ENCODE results near the gene CCP110.

The CCP110 gene

GRCh38 chr16:19517424-19518089, 6.2 kb upstream of the CCP110 start:
- no peaks in the 10 kb centered on the region for H3K27me3 ChIP-seq (ENCODE audit: insufficient read depth, low read length, poor library complexity)
- H3K9me3 ChIP-seq (ENCODE audit: insufficient read depth, low read length, severe bottlenecking): no peaks in the 10 kb centered on the region
- H3K79me2 ChIP-seq (ENCODE audit: insufficient read depth, low read length): peaks cover 46% of the 10 kb centered on the region
- no peak overlapping the region for H3K27ac ChIP-seq (ENCODE audit: low read length)
- no peak overlapping the region for H2AFZ ChIP-seq (ENCODE audit: low read depth, low read length)
- no peak overlapping the region for H3K4me3 ChIP-seq (ENCODE audit: low read depth in 1 of 2, low read length in 2 of 2)
- H3K9ac ChIP-seq (ENCODE audit: low read depth, low read length): no peak overlapping the region
- ATAC-seq (ENCODE audit: insufficient read depth, low read depth) (no peak), DNase-seq (no peak)
- no peaks in the 10 kb centered on the region for H4K20me1 ChIP-seq (ENCODE audit: insufficient read depth, low read length)
- H3K4me2 ChIP-seq (ENCODE audit: insufficient read depth, low read length): peak overlapping the region; percentile 30; the same call in 1 of the 2 replicates
- TF ChIP-seq CTCF (IDR thresholded peaks at IDR 0.05; ENCODE audit: borderline replicate concordance, extremely low read depth, low read length, poor library complexity, severe bottlenecking) (no peak), EZH2 (IDR thresholded peaks at IDR 0.05; ENCODE audit: borderline replicate concordance, low read depth, low read length, severe bottlenecking) (no peak)
- peaks cover 49% of the 10 kb centered on the region for H3K36me3 ChIP-seq (ENCODE audit: insufficient read depth, low read length)
- peaks cover 40% of the 10 kb centered on the region for H3K4me1 ChIP-seq (ENCODE audit: insufficient read depth, low read length)

GRCh38 chr16:19518388-19518787, 5.4 kb upstream of the CCP110 start:
- H3K79me2 ChIP-seq (ENCODE audit: insufficient read depth, low read length): peaks cover 46% of the 10 kb centered on the region
- peak overlapping the region; percentile 32; the same call in 1 of the 2 replicates for H3K4me2 ChIP-seq (ENCODE audit: insufficient read depth, low read length)

GRCh38 chr16:19520861-19521331, 2.8 kb upstream of the CCP110 start:
- Histone ChIP-seq H3K36me3 (ENCODE audit: insufficient read depth, low read length) (peaks cover 26% of the 10 kb centered on the region), H3K4me3 (ENCODE audit: low read depth in 1 of 2, low read length in 2 of 2) (peak overlapping the region; percentile 43 to 69), H3K9ac (ENCODE audit: low read depth, low read length) (peak overlapping the region; percentile 78), H3K4me1 (ENCODE audit: insufficient read depth, low read length) (peaks cover 64% of the 10 kb centered on the region), H3K79me2 (ENCODE audit: insufficient read depth, low read length) (peaks cover 67% of the 10 kb centered on the region), H3K9me3 (ENCODE audit: insufficient read depth, low read length, severe bottlenecking) (no peaks in the 10 kb centered on the region), H3K27me3 (ENCODE audit: insufficient read depth, low read length, poor library complexity) (no peaks in the 10 kb centered on the region), H3K27ac (ENCODE audit: low read length) (peak overlapping the region; percentile 63), H4K20me1 (ENCODE audit: insufficient read depth, low read length) (no peaks in the 10 kb centered on the region), H2AFZ (ENCODE audit: low read depth, low read length) (peak overlapping the region; percentile 82), H3K4me2 (ENCODE audit: insufficient read depth, low read length) (peak overlapping the region; percentile 93)
- no peak for TF ChIP-seq EZH2 (IDR thresholded peaks at IDR 0.05; ENCODE audit: borderline replicate concordance, low read depth, low read length, severe bottlenecking)
- no peak for TF ChIP-seq CTCF (IDR thresholded peaks at IDR 0.05; ENCODE audit: borderline replicate concordance, extremely low read depth, low read length, poor library complexity, severe bottlenecking)
- DNase-seq (no peak), ATAC-seq (ENCODE audit: insufficient read depth, low read depth) (no peak)

More at GRCh38 chr16:19518388-19518787, 5.4 kb upstream of the CCP110 start:
- H2AFZ ChIP-seq (ENCODE audit: low read depth, low read length): no peak overlapping the region
- no peak overlapping the region for H3K4me3 ChIP-seq (ENCODE audit: low read depth in 1 of 2, low read length in 2 of 2)
- TF ChIP-seq EZH2 (IDR thresholded peaks at IDR 0.05; ENCODE audit: borderline replicate concordance, low read depth, low read length, severe bottlenecking): no peak
- no peak for TF ChIP-seq CTCF (IDR thresholded peaks at IDR 0.05; ENCODE audit: borderline replicate concordance, extremely low read depth, low read length, poor library complexity, severe bottlenecking)
- H3K9ac ChIP-seq (ENCODE audit: low read depth, low read length): no peak overlapping the region
- no peaks in the 10 kb centered on the region for H3K27me3 ChIP-seq (ENCODE audit: insufficient read depth, low read length, poor library complexity)
- H3K36me3 ChIP-seq (ENCODE audit: insufficient read depth, low read length): peaks cover 44% of the 10 kb centered on the region
- H4K20me1 ChIP-seq (ENCODE audit: insufficient read depth, low read length): no peaks in the 10 kb centered on the region
- no peak overlapping the region for H3K27ac ChIP-seq (ENCODE audit: low read length)
- DNase-seq (no peak), ATAC-seq (ENCODE audit: insufficient read depth, low read depth) (no peak)
- peaks cover 48% of the 10 kb centered on the region for H3K4me1 ChIP-seq (ENCODE audit: insufficient read depth, low read length)
- no peaks in the 10 kb centered on the region for H3K9me3 ChIP-seq (ENCODE audit: insufficient read depth, low read length, severe bottlenecking)

Data from DND-41 (cell line).